Trophoblast cell (in vitro differentiated cells and primary cell): ENCODE results near the gene WDR46.
A peak's percentile ranks its signal among the peaks of the same experiment; 100 is the strongest.

Source experiments
- DNase-seq, 2 donors: peaks; one replicate each; pipeline ENCODE4 v3.0.0-alpha.2; 2016
- H2AFZ ChIP-seq: 2 replicates; pipeline ENCODE4 v1.6.1; 2013; ENCODE audit warnings: low read length, moderate library complexity, mild to moderate bottlenecking; ENCODE audit not compliant: insufficient read depth, poor library complexity
- H2AK5ac ChIP-seq: 2 replicates; pipeline ENCODE4 v1.6.1; 2013; ENCODE audit warnings: mild to moderate bottlenecking, low read length
- H2BK120ac ChIP-seq: 2 replicates; pipeline ENCODE4 v1.6.1; 2013; ENCODE audit warnings: low read length, mild to moderate bottlenecking, moderate library complexity; ENCODE audit not compliant: insufficient read depth, poor library complexity
- H2BK12ac ChIP-seq: 2 replicates; pipeline ENCODE4 v1.6.1; 2013; ENCODE audit warnings: mild to moderate bottlenecking, low read length, moderate library complexity
- H2BK5ac ChIP-seq: 2 replicates; pipeline ENCODE4 v1.6.1; 2013; ENCODE audit warnings: low read length, low read depth, moderate library complexity, mild to moderate bottlenecking; ENCODE audit not compliant: poor library complexity
- H3K14ac ChIP-seq: 2 replicates; pipeline ENCODE4 v1.6.1; 2013; ENCODE audit warnings: mild to moderate bottlenecking, low read length
- H3K18ac ChIP-seq: 2 replicates; pipeline ENCODE4 v1.6.1; 2013; ENCODE audit warnings: mild to moderate bottlenecking, low read length
- H3K23ac ChIP-seq: 2 replicates; pipeline ENCODE4 v1.6.1; 2013; ENCODE audit warnings: low read length
- H3K27ac ChIP-seq: 2 replicates; pipeline ENCODE4 v1.5.1; 2013; ENCODE audit warnings: low read depth, mild to moderate bottlenecking, inconsistent platforms, low read length, moderate library complexity
- H3K27me3 ChIP-seq: 2 replicates; pipeline ENCODE4 v1.6.1; 2013; ENCODE audit warnings: inconsistent platforms, mild to moderate bottlenecking, low read length, moderate library complexity; ENCODE audit not compliant: insufficient read depth
- H3K36me3 ChIP-seq, 2 experiments: 1 replicate in 1 of 2; 2 replicates in 1 of 2; pipeline ENCODE4 v1.6.1; 2013; ENCODE audit warnings: low read length in 2 of 2, mild to moderate bottlenecking in 2 of 2, moderate library complexity in 1 of 2; ENCODE audit not compliant: insufficient read depth in 2 of 2, control insufficient read depth in 1 of 2
- H3K4ac ChIP-seq: 2 replicates; pipeline ENCODE4 v1.6.1; 2013; ENCODE audit warnings: low read depth, mild to moderate bottlenecking, low read length, moderate library complexity
- H3K4me1 ChIP-seq, 2 experiments: 1 replicate in 1 of 2; 2 replicates in 1 of 2; pipeline ENCODE4 v1.6.1; 2013; ENCODE audit warnings: low read length in 2 of 2, mild to moderate bottlenecking in 2 of 2, moderate library complexity in 1 of 2; ENCODE audit not compliant: insufficient read depth in 2 of 2, control insufficient read depth in 1 of 2
- H3K4me2 ChIP-seq: 2 replicates; pipeline ENCODE4 v1.6.1; 2013; ENCODE audit warnings: inconsistent platforms, mild to moderate bottlenecking, low read length, moderate library complexity
- H3K4me3 ChIP-seq: 2 replicates; pipeline ENCODE4 v1.5.1; 2013; ENCODE audit warnings: mild to moderate bottlenecking, low read depth, low read length, inconsistent platforms
- H3K79me1 ChIP-seq: one replicate; pipeline ENCODE4 v1.6.1; 2013; ENCODE audit warnings: low read length
- H3K79me2 ChIP-seq: 2 replicates; pipeline ENCODE4 v1.6.1; 2013; ENCODE audit warnings: low read length, mild to moderate bottlenecking; ENCODE audit not compliant: control insufficient read depth, insufficient read depth, poor library complexity
- H3K9ac ChIP-seq: 2 replicates; pipeline ENCODE4 v1.6.1; 2013; ENCODE audit warnings: mild to moderate bottlenecking, low read length
- H3K9me3 ChIP-seq: 2 replicates; pipeline ENCODE4 v1.6.1; 2013; ENCODE audit warnings: low read depth, mild to moderate bottlenecking, control low read depth, inconsistent platforms, low read length; ENCODE audit not compliant: insufficient read depth
- H4K12ac ChIP-seq: 2 replicates; pipeline ENCODE4 v1.6.1; 2013; ENCODE audit warnings: low read depth, mild to moderate bottlenecking, low read length, moderate library complexity
- H4K8ac ChIP-seq: 2 replicates; pipeline ENCODE4 v1.6.1; 2013; ENCODE audit warnings: low read depth, mild to moderate bottlenecking, low read length, moderate library complexity
- H4K91ac ChIP-seq: one replicate; pipeline ENCODE4 v1.6.1; 2013; ENCODE audit warnings: low read depth, mild to moderate bottlenecking, low read length, moderate library complexity
- WGBS: extraction: QIAGEN DNeasy Blood & Tissue Kit; methylation state at CpG from one replicate; pipeline ENCODE4 v1.1.7; 2013; ENCODE audit warnings: missing lambda C conversion rate; ENCODE audit not compliant: insufficient read length, insufficient coverage; ENCODE audit errors: extremely low coverage; 5-methylcytosine and 5-hydroxymethylcytosine counted together

The WDR46 gene

GRCh38 chr6:33317669-33318425, 28.8 kb upstream of the WDR46 start, which contains the start of gene ZBTB22:
ZBTB22 (minus strand) TSS chr6:33317744; CDS start chr6:33316916, 828 bp downstream.
- H2BK120ac ChIP-seq, result peak within 1 kb of the TSS; percentile 21
- no peak within 1 kb of the TSS for H4K12ac ChIP-seq
- peak within 1 kb of the TSS; percentile 25 for H4K91ac ChIP-seq
- peak within 1 kb of the TSS; percentile 37 for H4K8ac ChIP-seq
- H3K79me1 ChIP-seq, result peaks cover 25% of the 10 kb centered on the region
- peak within 1 kb of the TSS; percentile 30 for H2AFZ ChIP-seq
- peak within 1 kb of the TSS; percentile 37 for H3K14ac ChIP-seq
- WGBS, result no CpG with 5 or more reads among the region's 44 CpGs
- peak; percentile 99 to 100 for DNase-seq
- H3K4me1 ChIP-seq, result peaks cover 21 to 32% of the 10 kb centered on the region in 2 experiments
- peak within 1 kb of the TSS; percentile 16 for H3K9ac ChIP-seq
- H3K23ac ChIP-seq, result no peak within 1 kb of the TSS
- peak within 1 kb of the TSS; percentile 80 for H3K27ac ChIP-seq
- H3K9me3 ChIP-seq, result no peaks in the 10 kb centered on the region
- peaks cover 20% of the 10 kb centered on the region for H3K79me2 ChIP-seq
- H3K27me3 ChIP-seq, result no peaks in the 10 kb centered on the region
- H2AK5ac ChIP-seq, result no peak within 1 kb of the TSS
- peak within 1 kb of the TSS; percentile 73 for H3K4me2 ChIP-seq
- H3K36me3 ChIP-seq, result peaks cover 35 to 38% of the 10 kb centered on the region in 2 experiments
- no peak within 1 kb of the TSS for H3K4ac ChIP-seq
- peak within 1 kb of the TSS; percentile 60 for H3K18ac ChIP-seq
- H2BK5ac ChIP-seq, result peak within 1 kb of the TSS; percentile 38
- H2BK12ac ChIP-seq, result no peak within 1 kb of the TSS
- H3K4me3 ChIP-seq, result peak within 1 kb of the TSS; percentile 73

GRCh38 chr6:33317419-33317668, 28.3 kb upstream of the WDR46 start:
- peak overlapping the region; percentile 73 for H3K4me3 ChIP-seq
- no peak overlapping the region for H2AK5ac ChIP-seq
- H3K23ac ChIP-seq, result no peak overlapping the region
- H3K27ac ChIP-seq, result peak overlapping the region; percentile 80
- no peak overlapping the region for H4K12ac ChIP-seq
- H3K4ac ChIP-seq, result no peak overlapping the region
- H2BK12ac ChIP-seq, result no peak overlapping the region
- no peak for DNase-seq
- no CpG with 5 or more reads among the region's 27 CpGs for WGBS
- H2AFZ ChIP-seq, result no peak overlapping the region
- peaks cover 35 to 38% of the 10 kb centered on the region in 2 experiments for H3K36me3 ChIP-seq
- no peak overlapping the region for H4K91ac ChIP-seq
- peaks cover 18% of the 10 kb centered on the region for H3K79me2 ChIP-seq
- no peak overlapping the region for H3K18ac ChIP-seq
- no peak overlapping the region for H3K14ac ChIP-seq
- H3K27me3 ChIP-seq, result no peaks in the 10 kb centered on the region
- H3K4me2 ChIP-seq, result peak overlapping the region; percentile 38
- no peak overlapping the region for H2BK5ac ChIP-seq
- no peaks in the 10 kb centered on the region for H3K9me3 ChIP-seq
- H3K4me1 ChIP-seq, result peaks cover 23 to 34% of the 10 kb centered on the region in 2 experiments
- peaks cover 20% of the 10 kb centered on the region for H3K79me1 ChIP-seq
- no peak overlapping the region for H2BK120ac ChIP-seq
- no peak overlapping the region for H3K9ac ChIP-seq
- no peak overlapping the region for H4K8ac ChIP-seq

- Histone ChIP-seq H3K4me3 (peak overlapping the region; percentile 58), H3K9me3 (no peaks in the 10 kb centered on the region), H3K27me3 (no peaks in the 10 kb centered on the region), H3K4ac (no peak overlapping the region), H4K91ac (no peak overlapping the region), H3K36me3 (peaks cover 35 to 38% of the 10 kb centered on the region in 2 experiments), H2BK12ac (no peak overlapping the region), H4K12ac (no peak overlapping the region), H3K18ac (no peak overlapping the region), H2BK5ac (no peak overlapping the region), H4K8ac (no peak overlapping the region), H2AK5ac (no peak overlapping the region), H3K14ac (no peak overlapping the region), H2BK120ac (no peak overlapping the region), H3K23ac (no peak overlapping the region), H2AFZ (no peak overlapping the region), H3K27ac (no peak overlapping the region), H3K79me1 (peaks cover 18% of the 10 kb centered on the region), H3K4me1 (peaks cover 24 to 34% of the 10 kb centered on the region in 2 experiments), H3K4me2 (peak overlapping the region; percentile 38), H3K79me2 (peaks cover 13% of the 10 kb centered on the region), H3K9ac (no peak overlapping the region)
- DNase-seq, result no peak
- WGBS, result no CpG with 5 or more reads among the region's 19 CpGs
Observed at GRCh38 chr6:33316603-33317418, 27.8 kb upstream of the WDR46 start.

- H2BK5ac ChIP-seq, result no peak overlapping the region
- whole genome bisulfite sequencing, result no CpG with 5 or more reads among the region's 17 CpGs
Observed at GRCh38 chr6:33315793-33316602, 27.0 kb upstream of the WDR46 start.

More at GRCh38 chr6:33315793-33316602, 27.0 kb upstream of the WDR46 start:
- no peak overlapping the region for H2BK12ac ChIP-seq
- H3K9me3 ChIP-seq, result no peaks in the 10 kb centered on the region
- no peak overlapping the region for H3K9ac ChIP-seq
- peaks cover 12% of the 10 kb centered on the region for H3K79me2 ChIP-seq
- no peak overlapping the region for H3K4me3 ChIP-seq
- H3K23ac ChIP-seq, result no peak overlapping the region
- no peak overlapping the region for H3K4ac ChIP-seq
- H4K12ac ChIP-seq, result no peak overlapping the region
- peaks cover 32 to 34% of the 10 kb centered on the region in 2 experiments for H3K36me3 ChIP-seq
- H3K18ac ChIP-seq, result no peak overlapping the region
- H3K14ac ChIP-seq, result no peak overlapping the region
- no peak overlapping the region for H3K27ac ChIP-seq
- H3K4me1 ChIP-seq, result peaks cover 18 to 29% of the 10 kb centered on the region in 2 experiments
- H4K8ac ChIP-seq, result no peak overlapping the region
- no peak overlapping the region for H2AK5ac ChIP-seq
- no peaks in the 10 kb centered on the region for H3K27me3 ChIP-seq
- H2BK120ac ChIP-seq, result no peak overlapping the region
- DNase-seq, result no peak
- H4K91ac ChIP-seq, result no peak overlapping the region
- no peak overlapping the region for H3K4me2 ChIP-seq
- no peak overlapping the region for H2AFZ ChIP-seq
- peaks cover 18% of the 10 kb centered on the region for H3K79me1 ChIP-seq
